Heart left ventricle (tissue), 16 donors: ENCODE measurements around the gene EARS2. TPM values are rescaled to one million over a fixed set of nuclear protein-coding genes. Genes with fewer than 3 reads are reported as not detected.
"Not testable (repeated sequence)": the region's sequence is repeated elsewhere in the genome, so short reads cannot be mapped to it uniquely, and the experiment has no call there.

Source experiments
- ATAC-seq, 4 donors: fragments of 200-7000 bp; cut with Tn5 transposase; one replicate each; pipeline ENCODE4 v1.9.1; 2020 to 2022; ENCODE audit warnings: moderate library complexity in 4 of 4, mild to moderate bottlenecking in 3 of 4, moderate number of reproducible peaks in 1 of 4
- DNase-seq, 5 donors: peaks; one replicate each; pipeline ENCODE4 v3.0.0-alpha.2; 2020
- H3K27ac ChIP-seq, 12 donors: fragments of 200-600 bp; sonication (generic) in 4 of 12; one replicate each; pipeline versions ENCODE4 v1.5.0 to v1.8.0; 2016 to 2022; ENCODE audit warnings: mild to moderate bottlenecking in 2 of 12
- H3K27me3 ChIP-seq, 9 donors: fragments of 200-600 bp; sonication (generic) in 2 of 9; one replicate each; pipeline versions ENCODE4 v1.5.1 to v1.8.0; 2016 to 2022; ENCODE audit warnings: mild to moderate bottlenecking in 3 of 9
- H3K36me3 ChIP-seq, 9 donors: fragments of 200-600 bp; sonication (generic) in 2 of 9; one replicate each; pipeline versions ENCODE4 v1.5.0 to v1.8.0; 2018 to 2022; ENCODE audit warnings: mild to moderate bottlenecking in 2 of 9
- H3K4me1 ChIP-seq, 12 donors: fragments of 200-600 bp; sonication (generic) in 4 of 12; one replicate each; pipeline versions ENCODE4 v1.5.0 to v1.8.0; 2016 to 2022; ENCODE audit warnings: mild to moderate bottlenecking in 3 of 12
- H3K4me3 ChIP-seq, 12 donors: fragments of 200-600 bp; sonication (generic) in 4 of 12; one replicate each; pipeline versions ENCODE4 v1.5.0 to v1.8.0; 2017 to 2022; ENCODE audit warnings: mild to moderate bottlenecking in 9 of 12, moderate library complexity in 4 of 12
- H3K9me3 ChIP-seq, 12 donors: fragments of 200-600 bp; sonication (generic) in 4 of 12; one replicate each; pipeline versions ENCODE4 v1.5.0 to v1.8.0; 2016 to 2022; ENCODE audit warnings: mild to moderate bottlenecking in 1 of 12
- CTCF ChIP-seq, 12 donors: fragments of 200-600 bp; sonication (generic) in 4 of 12; IDR thresholded peaks; one replicate each; pipeline versions ENCODE4 v1.5.0 to v1.8.0; 2018 to 2022; ENCODE audit warnings: antibody characterized with exemption in 12 of 12, mild to moderate bottlenecking in 5 of 12
- POLR2A ChIP-seq, 2 donors: fragments of 450-650 bp; IDR thresholded peaks; one replicate each; pipeline ENCODE4 v1.6.1; 2017; ENCODE audit warnings: antibody characterized with exemption in 2 of 2, mild to moderate bottlenecking in 2 of 2, moderate library complexity in 2 of 2
- WGBS, 4 donors: extraction: QIAGEN DNeasy Blood & Tissue Kit in 2 of 4; methylation state at CpG; one replicate each; pipeline versions ENCODE4 v1.1.5 to v1.1.7; 2013 to 2018; 5-methylcytosine and 5-hydroxymethylcytosine counted together
- intact Hi-C, 10 donors: fragments of 100-400 bp; cut with DNase I; formaldehyde crosslinking; loops; one replicate each; pipeline versions ENCODE4 v1.11.1 to v1.14.2; 2022
- polyA plus RNA-seq, 2 donors: library from polyadenylated mRNA; stranded (reverse); fragments of 200-250 nt; gene quantifications; one replicate each; pipeline ENCODE4 v1.2.3, GENCODE V29; 2013
- total RNA-seq, 9 donors: library from RNA; depleted of rRNA in 2 of 9; stranded (reverse); fragments of >200 nt in 2 of 9; fragmentation: NEBNext Ultra II Directional in 3 of 9; extraction: Animal tissue kit (Norgen Biotek cat#: 25700) in 3 of 9; gene quantifications; one replicate each; pipeline versions ENCODE4 v1.1.0 to v1.2.4, GENCODE V29; 2016 to 2023
- donor health status: ischemic (EF 13 %, LVEDD 7.1; RV severe dilation, severe dysfunction).
- donor health status: healthy with polysubstance abuse.
- donor health status: DM: no; HTN: yes; CAD: no.
- donor health status: DM: no; HTN: no; CAD: no.
- donor health status: ischemic (EF 25% LVEDD 6.9; RV normal size, moderate dysfunction).
- donor health status: ischemic (EF 25% LVEDD 5.7; RV mildly dilated, moderate dysfunction).
- donor health status: healthy.
- donor health status: DM: yes; HTN: yes; CAD: no.
- donor health status: ischemic (EF 35%, LVEDD 5.7; RV mildly dilated, moderate dysfunction).
- donor health status: nonischemic (EF 11% LVEDD 7.7; RV severe dilation, severe dysfunction).
- donor health status: DM: yes; HTN: yes; CAD: no.
- donor health status: PGD.
- donor health status: ischemic (EF 29% LVEDD 5.4; RV normal size, mild dysfunction).
- donor health status: nonischemic (EF 23%, LVEDD 6.1; RV moderate dilation, normal function).

EARS2 gene
- total and polyA plus RNA-seq, 11 donors, result 12.2 to 37.0 (median 21.5) TPM

- H3K9me3 ChIP-seq, result no peaks in the 10 kb centered on the region
- H3K4me1 ChIP-seq, result peaks cover 0 to 8% (median 0%) of the 10 kb centered on the region in 12 donors
- no peak overlapping the region for H3K4me3 ChIP-seq
- ATAC-seq (no peak), DNase-seq (no peak)
- peaks cover 0 to 100% (median 96%) of the 10 kb centered on the region in 9 donors for H3K36me3 ChIP-seq
- H3K27me3 ChIP-seq, result no peaks in the 10 kb centered on the region
- 85 to 96% (median 93%) methylated on average over 2 of the region's 2 CpGs for WGBS, 4 donors
- TF ChIP-seq CTCF (IDR thresholded peaks at IDR 0.05) (no peak), POLR2A (IDR thresholded peaks at IDR 0.05) (no peak)
- intact Hi-C loops, result no loop called here
- H3K27ac ChIP-seq, result no peak overlapping the region
These were observed 71.9 kb downstream of the EARS2 start for GRCh38 chr16:23485257-23485614.

- Histone ChIP-seq H3K36me3 (peaks cover 0 to 100% (median 96%) of the 10 kb centered on the region in 9 donors), H3K9me3 (no peaks in the 10 kb centered on the region), H3K27ac (no peak overlapping the region), H3K4me1 (peaks cover 0 to 8% (median 0%) of the 10 kb centered on the region in 12 donors), H3K27me3 (no peaks in the 10 kb centered on the region), H3K4me3 (no peak overlapping the region)
- peak in 3 of 4 donors; percentile 43 to 49 (median 48) for ATAC-seq
- no peak for DNase-seq
- TF ChIP-seq CTCF (IDR thresholded peaks at IDR 0.05), result no peak
- no peak for TF ChIP-seq POLR2A (IDR thresholded peaks at IDR 0.05)
- WGBS, 4 donors, result 79 to 89% (median 85%) methylated on average over 8 of the region's 8 CpGs
- intact Hi-C loops, result no loop called here
These were observed 72.5 kb downstream of the EARS2 start for GRCh38 chr16:23484510-23485256.

GRCh38 chr16:23483492-23483891, 73.7 kb downstream of the EARS2 start:
- H3K4me1 ChIP-seq, H3K9me3 ChIP-seq, DNase-seq, H3K4me3 ChIP-seq, H3K27me3 ChIP-seq, ATAC-seq, intact Hi-C loops: not testable (repeated sequence)
- 93 to 99% (median 94%) methylated on average over 8 of the region's 8 CpGs for WGBS, 4 donors
- peaks cover 0 to 100% (median 96%) of the 10 kb centered on the region in 9 donors for H3K36me3 ChIP-seq
- H3K27ac ChIP-seq, result peak overlapping the region in 1 of 12 donors; percentile 13

- 89 to 95% (median 92%) methylated on average over 14 of the region's 14 CpGs for WGBS, 4 donors
- Histone ChIP-seq H3K9me3 (no peaks in the 10 kb centered on the region), H3K27ac (no peak overlapping the region), H3K27me3 (no peaks in the 10 kb centered on the region), H3K4me3 (no peak overlapping the region), H3K4me1 (peaks cover 0 to 8% (median 0%) of the 10 kb centered on the region in 12 donors), H3K36me3 (peaks cover 0 to 100% (median 96%) of the 10 kb centered on the region in 9 donors)
- intact Hi-C loops, result no loop called here
- TF ChIP-seq POLR2A (IDR thresholded peaks at IDR 0.05), result no peak
- no peak for TF ChIP-seq CTCF (IDR thresholded peaks at IDR 0.05)
- DNase-seq, result no peak
- ATAC-seq, result no peak
These were observed 74.4 kb downstream of the EARS2 start for GRCh38 chr16:23482778-23483177.
